Gastrocnemius medialis (tissue), 4 donors: ENCODE measurements around the gene TUBB8.

Experiments used
- POLR2A ChIP-seq, 2 donors: fragments of 450-650 bp; IDR thresholded peaks; one replicate each; pipeline ENCODE4 v1.6.1; 2017; ENCODE audit warnings: antibody characterized with exemption in 2 of 2, mild to moderate bottlenecking in 2 of 2, moderate library complexity in 2 of 2
- TF ChIP-seq, protein P1 (sequence below), 5 experiments: fragments of 450-650 bp in 3 of 5; fragments of 200-600 bp in 2 of 5; sonication (generic) in 2 of 5; IDR thresholded peaks in 4 of 5; conservative IDR thresholded peaks in 1 of 5; 1 replicate in 4 of 5; 2 replicates in 1 of 5; pipeline ENCODE4 v1.5.1; 2016 to 2019; ENCODE audit warnings: antibody characterized with exemption in 5 of 5, mild to moderate bottlenecking in 3 of 5, moderate library complexity in 3 of 5

DNA sequence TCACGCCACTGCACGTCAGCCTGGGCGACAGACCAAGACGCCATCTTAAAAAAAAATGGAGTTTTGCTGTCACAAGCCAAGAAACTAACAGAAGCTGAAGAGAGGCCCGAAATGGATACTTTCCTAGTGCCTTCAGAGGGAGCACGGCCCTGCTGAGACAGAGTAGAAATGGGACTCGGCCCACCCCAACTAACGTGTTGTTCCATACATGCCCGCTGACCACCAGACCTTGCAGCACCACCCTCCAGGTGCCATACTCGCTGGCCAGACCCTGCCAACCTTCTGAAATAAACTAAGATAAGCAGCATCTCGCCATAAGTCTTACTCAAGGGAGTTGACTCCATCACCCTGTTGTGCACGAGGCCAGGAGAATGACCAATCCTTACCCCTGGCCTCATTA is 29.5 kb upstream of the TUBB8 start:
- TF ChIP-seq, protein P1, sequence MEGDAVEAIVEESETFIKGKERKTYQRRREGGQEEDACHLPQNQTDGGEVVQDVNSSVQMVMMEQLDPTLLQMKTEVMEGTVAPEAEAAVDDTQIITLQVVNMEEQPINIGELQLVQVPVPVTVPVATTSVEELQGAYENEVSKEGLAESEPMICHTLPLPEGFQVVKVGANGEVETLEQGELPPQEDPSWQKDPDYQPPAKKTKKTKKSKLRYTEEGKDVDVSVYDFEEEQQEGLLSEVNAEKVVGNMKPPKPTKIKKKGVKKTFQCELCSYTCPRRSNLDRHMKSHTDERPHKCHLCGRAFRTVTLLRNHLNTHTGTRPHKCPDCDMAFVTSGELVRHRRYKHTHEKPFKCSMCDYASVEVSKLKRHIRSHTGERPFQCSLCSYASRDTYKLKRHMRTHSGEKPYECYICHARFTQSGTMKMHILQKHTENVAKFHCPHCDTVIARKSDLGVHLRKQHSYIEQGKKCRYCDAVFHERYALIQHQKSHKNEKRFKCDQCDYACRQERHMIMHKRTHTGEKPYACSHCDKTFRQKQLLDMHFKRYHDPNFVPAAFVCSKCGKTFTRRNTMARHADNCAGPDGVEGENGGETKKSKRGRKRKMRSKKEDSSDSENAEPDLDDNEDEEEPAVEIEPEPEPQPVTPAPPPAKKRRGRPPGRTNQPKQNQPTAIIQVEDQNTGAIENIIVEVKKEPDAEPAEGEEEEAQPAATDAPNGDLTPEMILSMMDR (IDR thresholded peaks at IDR 0.05 in 4 of 5, conservative IDR thresholded peaks at IDR 0.05 in 1 of 5): no peak
- no peak for TF ChIP-seq POLR2A (IDR thresholded peaks at IDR 0.05)
